ENCODE measurements around the gene TMEM222.

DNA sequence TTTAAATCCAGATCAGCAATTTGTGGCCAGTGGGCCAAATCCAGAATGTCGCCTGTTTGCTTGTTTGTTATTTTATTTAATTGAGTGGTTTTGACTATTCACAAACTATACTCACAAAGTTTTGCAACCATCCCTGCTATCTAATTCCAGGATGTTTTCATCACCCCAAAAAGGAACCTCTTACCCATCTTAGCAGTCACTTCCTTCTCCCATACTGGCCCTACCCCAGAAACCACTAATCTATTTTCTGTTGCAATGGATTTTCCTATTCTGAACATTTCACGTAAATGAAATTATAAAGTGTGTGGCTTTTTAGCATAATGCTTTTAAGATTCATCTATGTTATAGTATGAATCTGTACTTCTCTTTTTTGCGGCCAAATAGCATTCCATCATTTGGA, 46.3 kb upstream of the TMEM222 start:
- TF ChIP-seq, protein P1, sequence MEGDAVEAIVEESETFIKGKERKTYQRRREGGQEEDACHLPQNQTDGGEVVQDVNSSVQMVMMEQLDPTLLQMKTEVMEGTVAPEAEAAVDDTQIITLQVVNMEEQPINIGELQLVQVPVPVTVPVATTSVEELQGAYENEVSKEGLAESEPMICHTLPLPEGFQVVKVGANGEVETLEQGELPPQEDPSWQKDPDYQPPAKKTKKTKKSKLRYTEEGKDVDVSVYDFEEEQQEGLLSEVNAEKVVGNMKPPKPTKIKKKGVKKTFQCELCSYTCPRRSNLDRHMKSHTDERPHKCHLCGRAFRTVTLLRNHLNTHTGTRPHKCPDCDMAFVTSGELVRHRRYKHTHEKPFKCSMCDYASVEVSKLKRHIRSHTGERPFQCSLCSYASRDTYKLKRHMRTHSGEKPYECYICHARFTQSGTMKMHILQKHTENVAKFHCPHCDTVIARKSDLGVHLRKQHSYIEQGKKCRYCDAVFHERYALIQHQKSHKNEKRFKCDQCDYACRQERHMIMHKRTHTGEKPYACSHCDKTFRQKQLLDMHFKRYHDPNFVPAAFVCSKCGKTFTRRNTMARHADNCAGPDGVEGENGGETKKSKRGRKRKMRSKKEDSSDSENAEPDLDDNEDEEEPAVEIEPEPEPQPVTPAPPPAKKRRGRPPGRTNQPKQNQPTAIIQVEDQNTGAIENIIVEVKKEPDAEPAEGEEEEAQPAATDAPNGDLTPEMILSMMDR (IDR thresholded peaks at IDR 0.05; ENCODE audit: low read length) = no peak
- no peak for TF ChIP-seq EZH2 (optimal IDR thresholded peaks at IDR 0.05; ENCODE audit: low read depth, low read length)

Data from MM.1S (cell line).